ENCODE results near the gene EFR3B.

Gene EFR3B

DNA sequence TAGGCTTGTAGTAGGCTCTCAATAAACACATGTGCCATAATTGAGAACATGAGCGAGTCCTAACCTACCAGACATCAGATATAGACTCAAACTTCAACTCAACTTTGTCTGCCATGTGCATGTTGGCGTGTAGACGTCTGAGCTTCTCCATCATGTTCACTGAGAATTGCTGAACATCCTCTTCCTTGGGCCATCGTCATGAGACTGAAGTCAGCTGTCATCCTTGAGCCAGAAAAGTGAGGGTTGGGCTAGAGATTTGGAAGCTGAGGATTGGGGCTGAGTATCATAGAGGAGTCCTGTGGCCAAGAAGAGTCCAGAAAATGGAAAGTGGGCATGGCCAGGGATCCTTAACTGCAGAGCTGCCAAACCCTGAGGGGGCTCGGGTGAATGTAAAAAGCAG, 7.8 kb upstream of the EFR3B start:
- DNase-seq = no peak

GRCh38 chr2:25035537-25036220, 6.2 kb upstream of the EFR3B start:
- no peak for DNase-seq

DNA sequence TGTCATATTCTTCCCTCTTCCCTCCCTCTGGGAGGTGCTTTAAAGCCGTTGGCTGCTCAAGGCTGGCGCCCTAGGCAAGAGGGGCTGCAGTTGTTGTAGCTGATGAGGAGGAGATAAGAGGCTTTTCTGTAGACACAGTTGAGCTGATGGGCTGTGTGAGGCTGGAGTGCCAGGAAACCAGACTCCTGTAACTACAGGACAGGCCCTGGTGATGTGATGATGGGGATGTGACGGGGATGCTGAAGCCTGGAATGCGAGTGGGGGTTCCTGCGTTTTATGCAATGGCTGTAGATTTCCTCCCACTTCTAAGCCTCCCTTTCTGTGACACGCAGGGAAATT, 5.7 kb upstream of the EFR3B start:
- DNase-seq = no peak

DNA sequence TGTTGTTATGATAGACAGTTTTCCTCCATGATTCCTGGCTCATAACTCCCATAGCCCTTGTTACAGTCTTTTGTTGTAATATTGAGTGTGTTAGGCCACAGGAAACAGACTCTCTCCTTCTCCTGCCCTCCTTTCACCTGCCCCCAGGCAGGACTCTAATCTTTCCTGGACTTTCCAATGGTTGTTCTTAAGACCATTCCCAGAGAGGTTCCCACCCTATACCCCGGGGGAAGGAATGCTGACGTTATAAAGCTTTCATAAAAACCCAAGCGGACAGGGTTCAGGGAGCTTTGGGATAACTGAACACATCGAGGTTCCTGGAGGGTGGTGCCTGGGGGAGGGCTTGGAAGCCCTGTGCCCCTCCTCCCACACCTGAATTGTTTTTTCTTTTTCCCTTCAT, 2.8 kb upstream of the EFR3B start:
- no peak for DNase-seq

DNA sequence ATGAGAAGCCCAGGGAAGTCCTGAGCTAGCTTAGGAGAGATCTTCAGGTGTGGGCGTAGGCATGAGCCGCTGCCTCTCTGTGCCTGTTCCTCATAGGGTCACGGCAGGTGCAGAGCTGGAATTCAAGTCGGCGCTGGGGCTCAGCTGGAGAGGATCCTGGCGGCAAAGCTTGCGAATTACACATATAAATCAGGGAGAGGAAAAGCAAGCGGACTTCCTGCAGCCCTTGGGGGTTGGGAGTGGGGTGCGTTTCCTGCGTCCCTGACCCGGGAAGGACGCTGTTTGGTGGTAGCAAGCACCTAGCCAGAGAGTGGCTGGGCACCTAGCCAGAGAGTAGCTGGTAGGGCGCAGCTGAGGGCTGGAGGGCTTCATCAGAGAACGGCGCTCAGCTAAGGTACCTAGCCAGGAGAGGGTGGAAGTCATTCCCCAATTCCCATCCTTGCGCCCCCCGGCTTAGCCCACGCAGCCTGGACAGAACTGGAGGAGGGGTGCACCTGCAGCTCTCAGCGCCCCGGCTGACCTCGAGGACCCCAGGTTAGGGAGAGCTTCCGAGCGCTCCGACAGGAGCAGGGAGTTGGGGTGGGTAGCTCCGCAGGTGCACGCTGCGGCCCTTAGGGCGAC, 459 bp upstream of the EFR3B start:
- peak; percentile 91 for DNase-seq

GRCh38 chr2:25042321-25043240, 705 bp downstream of the EFR3B start:
- DNase-seq = peak; percentile 95

- no peak for DNase-seq
These were observed 1.5 kb downstream of the EFR3B start for GRCh38 chr2:25043241-25043867.

GRCh38 chr2:25044011-25044410, 2.1 kb downstream of the EFR3B start:
- no peak for DNase-seq

- no peak for DNase-seq
These were observed 3.1 kb downstream of the EFR3B start for GRCh38 chr2:25044990-25045389.

- no peak for DNase-seq
These were observed 7.5 kb downstream of the EFR3B start for GRCh38 chr2:25049422-25049821.

DNA sequence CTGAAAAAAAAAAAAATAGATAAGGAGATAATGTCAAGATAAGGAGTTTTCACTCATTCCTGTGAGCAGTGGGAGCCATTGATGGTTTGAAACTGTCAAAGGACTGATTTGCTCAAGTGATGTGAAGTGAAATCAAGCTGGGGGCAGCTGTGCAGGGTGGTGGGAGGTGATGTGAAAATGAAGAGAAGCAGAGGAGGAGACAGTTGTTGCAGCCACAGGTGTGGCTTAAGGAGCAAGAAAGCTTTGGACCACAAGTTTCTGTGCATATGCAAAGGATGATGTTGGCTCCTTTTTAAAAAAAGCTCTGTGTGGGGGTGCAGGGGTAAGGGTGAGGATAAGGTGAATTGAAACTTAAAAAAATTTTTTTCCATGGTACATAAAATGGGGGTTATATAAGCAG, 8.3 kb downstream of the EFR3B start:
- no peak for DNase-seq

GRCh38 chr2:25053041-25053440, 11.2 kb downstream of the EFR3B start:
- DNase-seq = no peak

GRCh38 chr2:25054720-25055119, 12.8 kb downstream of the EFR3B start:
- DNase-seq = no peak

DNA sequence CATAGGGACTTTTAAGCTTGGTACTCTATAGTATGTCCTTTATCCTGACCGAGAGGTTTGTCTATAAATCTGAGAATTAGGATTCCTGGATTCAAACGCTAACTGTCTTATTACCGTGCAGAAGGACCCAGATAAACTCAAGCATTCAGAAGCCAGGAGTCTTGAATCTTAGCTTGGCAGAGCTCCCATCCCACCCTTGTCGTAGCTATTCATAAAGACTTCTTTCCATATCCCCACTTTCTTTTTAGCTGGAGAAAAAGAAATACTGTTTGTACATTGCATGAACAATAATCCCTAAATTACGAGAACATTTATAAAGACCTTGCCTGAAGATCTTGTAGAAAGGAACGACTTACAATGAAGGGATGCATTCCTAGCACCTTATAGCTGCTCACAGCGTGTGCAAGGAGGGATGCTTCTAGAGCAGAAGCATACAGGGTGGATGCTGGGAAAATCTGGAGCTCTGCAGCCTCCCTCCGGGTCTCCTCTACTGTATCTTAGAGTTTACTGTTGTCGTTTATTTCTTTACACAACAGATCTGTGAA, 13.6 kb downstream of the EFR3B start:
- no peak for DNase-seq

DNA sequence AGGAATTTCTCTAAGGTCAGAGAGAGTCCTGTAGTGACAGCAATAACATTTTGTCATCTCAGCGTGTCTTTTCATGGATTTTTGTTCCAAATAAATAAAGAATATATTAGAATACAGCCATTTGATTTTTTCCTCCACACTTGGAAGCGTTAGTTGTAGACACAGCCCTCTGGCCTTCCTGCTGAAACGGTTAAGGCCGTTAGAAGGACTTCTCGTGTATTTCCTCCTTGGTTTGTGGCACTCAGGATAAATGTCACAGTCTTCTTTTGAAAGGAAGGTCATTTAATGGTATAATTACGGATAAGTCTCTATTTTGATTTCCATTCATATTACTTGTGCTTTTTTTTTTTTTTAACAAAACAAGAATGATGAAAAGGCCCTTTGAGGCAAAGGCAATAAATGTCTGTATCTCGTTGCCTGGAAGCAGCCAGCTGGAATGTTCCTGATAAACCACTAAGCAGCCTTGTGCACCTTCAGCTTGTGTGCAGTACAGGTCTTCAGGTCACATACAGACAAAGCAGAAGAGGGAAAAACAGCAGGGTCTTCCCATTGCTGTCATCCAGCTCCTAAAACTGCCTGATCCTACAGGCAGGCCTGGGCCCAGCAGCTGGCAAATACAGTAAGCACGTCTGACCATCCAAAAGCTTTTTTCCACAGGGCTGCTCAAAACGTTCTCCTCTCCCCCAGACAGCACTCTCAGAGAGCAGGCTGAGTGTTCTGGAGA, 14.4 kb downstream of the EFR3B start:
- no peak for DNase-seq

GRCh38 chr2:25062511-25062917, 20.6 kb downstream of the EFR3B start:
- DNase-seq = no peak

GRCh38 chr2:25063876-25064660, 22.2 kb downstream of the EFR3B start:
- no peak for DNase-seq

- DNase-seq = no peak
These were observed 23.9 kb downstream of the EFR3B start for GRCh38 chr2:25065768-25066167.

DNA sequence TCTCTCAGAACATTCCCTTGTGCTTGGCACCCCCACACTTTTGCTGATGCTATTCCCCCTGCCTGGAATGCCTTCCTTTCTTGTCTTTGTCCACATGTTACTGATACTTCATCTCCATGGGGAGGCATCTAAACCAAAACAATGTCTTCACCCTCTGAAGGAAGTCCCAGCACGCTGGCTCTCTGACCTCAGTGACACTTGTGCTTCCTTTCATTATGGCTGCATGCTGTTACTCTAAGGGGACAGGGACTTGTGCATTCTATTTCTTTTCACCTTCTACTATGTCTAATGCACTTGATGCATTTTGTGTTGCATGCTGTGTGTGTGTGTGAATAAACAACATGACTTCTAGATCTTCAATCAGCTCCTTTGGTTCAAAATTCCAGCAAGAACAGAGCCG, 24.6 kb downstream of the EFR3B start:
- no peak for DNase-seq

DNA sequence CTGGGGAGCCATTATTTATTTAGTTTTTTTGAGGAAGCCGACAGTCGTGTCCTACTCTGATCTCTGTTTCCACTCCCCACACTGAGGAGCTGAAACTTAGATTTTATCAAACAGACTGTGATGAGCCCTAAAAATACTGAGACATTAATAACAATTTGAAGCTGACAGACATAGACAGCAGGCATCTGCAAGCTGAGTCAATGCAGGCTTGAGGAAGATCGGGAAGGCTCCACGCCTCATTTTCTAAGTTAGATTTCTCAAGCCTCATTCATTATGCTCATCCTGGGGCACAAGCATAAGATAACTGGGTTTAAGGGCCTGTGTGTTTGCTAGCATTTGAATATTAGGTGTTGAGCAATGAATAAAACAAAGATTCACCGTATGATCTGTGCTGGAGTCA, 26.3 kb downstream of the EFR3B start:
- no peak for DNase-seq

GRCh38 chr2:25071966-25072365, 30.1 kb downstream of the EFR3B start:
- no peak for DNase-seq

Measured in right kidney (tissue), 1 donor.